HG03135 (cell line): Measurements from ENCODE around the gene EPHB4.
"Not testable (repeated sequence)": the region's sequence is repeated elsewhere in the genome, so short reads cannot be mapped to it uniquely, and the experiment has no call there.

Experiments
- ATAC-seq: cut with Tn5 transposase; IDR thresholded peaks from one replicate; pipeline ENCODE4 v1.9.1; 2021; ENCODE audit warnings: mild to moderate bottlenecking, moderate library complexity; ENCODE audit not compliant: unreplicated experiment

The EPHB4 gene

DNA sequence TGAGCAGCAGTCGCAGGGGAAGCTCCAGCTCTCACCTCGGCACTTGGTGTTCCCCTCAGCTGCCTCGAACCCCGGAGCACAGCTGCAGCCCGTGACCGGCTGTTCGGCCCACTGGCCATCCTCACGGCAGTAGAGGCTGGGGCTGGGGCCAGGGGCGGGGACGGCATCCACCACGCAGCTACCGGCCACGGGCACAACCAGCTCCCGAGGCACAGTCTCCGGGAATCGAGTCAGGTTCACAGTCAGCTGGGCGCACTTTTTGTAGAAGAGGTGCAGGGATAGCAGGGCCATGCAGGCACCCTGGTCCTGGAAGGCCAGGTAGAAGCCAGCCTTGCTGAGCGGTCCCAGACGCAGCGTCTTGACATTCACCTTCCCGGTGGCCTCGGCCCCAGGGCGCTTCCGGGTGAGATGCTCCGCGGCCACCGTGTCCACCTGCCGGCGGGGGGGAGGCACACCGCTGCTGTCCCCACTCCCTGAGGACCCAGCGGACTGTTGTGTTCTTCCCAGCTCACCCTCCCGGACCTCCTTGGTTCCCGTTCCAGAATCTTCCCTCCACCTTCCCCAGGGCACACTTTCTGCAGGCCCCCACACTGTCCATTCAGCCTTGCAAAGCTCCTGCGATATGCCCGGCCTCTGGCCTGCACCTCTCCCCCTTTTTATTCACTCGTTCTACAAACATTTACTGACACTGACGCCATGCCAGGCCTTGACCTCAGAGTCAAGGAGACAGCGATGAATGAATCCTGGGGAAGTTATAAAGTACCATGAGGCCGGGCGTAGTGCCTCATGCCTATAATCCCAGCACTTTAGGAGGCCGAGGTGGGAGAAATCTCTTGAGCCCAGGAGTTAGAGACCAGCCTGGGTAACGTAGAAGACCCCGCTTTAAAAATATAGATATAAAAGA, 4.8 kb downstream of the EPHB4 start:
- ATAC-seq: no peak

GRCh38 chr7:100819586-100819985, 7.7 kb downstream of the EPHB4 start:
- no peak for ATAC-seq

- ATAC-seq: no peak
These were observed 8.5 kb downstream of the EPHB4 start for GRCh38 chr7:100818825-100819224.

- ATAC-seq: no peak
These were observed 9.0 kb downstream of the EPHB4 start for GRCh38 chr7:100818366-100818765.

GRCh38 chr7:100817097-100817496, 10.2 kb downstream of the EPHB4 start:
- ATAC-seq: no peak

- ATAC-seq: not testable (repeated sequence)
These were observed 10.8 kb downstream of the EPHB4 start for GRCh38 chr7:100816515-100816914.

GRCh38 chr7:100812729-100813128, 14.6 kb downstream of the EPHB4 start:
- no peak for ATAC-seq

GRCh38 chr7:100811480-100811879, 15.8 kb downstream of the EPHB4 start:
- ATAC-seq: no peak

DNA sequence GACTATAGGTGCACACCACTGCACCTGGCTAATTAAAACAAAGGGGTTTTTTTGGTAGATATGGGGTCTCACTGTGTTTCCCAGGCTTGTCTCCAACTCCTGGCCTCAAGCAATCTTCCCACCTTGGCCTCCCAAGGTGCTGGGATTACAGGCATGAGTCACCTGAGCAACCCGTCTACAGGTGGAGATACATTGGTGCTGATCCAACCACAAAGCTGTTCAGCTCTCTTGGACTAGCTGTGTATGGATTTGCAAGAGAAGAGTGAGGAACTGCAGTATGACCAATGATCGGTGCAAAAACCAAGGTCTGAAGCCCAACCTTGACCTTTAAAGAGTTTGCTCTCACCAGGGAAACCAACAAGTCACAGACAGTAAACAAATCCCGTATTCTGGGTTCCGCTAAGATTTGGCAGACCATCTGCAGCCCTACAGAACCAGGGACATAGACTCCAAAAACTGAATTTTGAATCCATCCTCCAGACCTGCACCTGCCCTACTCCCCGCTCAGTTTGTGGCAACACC, 18.9 kb downstream of the EPHB4 start:
- ATAC-seq: no peak

GRCh38 chr7:100806883-100807282, 20.4 kb downstream of the EPHB4 start:
- not testable (repeated sequence) for ATAC-seq

DNA sequence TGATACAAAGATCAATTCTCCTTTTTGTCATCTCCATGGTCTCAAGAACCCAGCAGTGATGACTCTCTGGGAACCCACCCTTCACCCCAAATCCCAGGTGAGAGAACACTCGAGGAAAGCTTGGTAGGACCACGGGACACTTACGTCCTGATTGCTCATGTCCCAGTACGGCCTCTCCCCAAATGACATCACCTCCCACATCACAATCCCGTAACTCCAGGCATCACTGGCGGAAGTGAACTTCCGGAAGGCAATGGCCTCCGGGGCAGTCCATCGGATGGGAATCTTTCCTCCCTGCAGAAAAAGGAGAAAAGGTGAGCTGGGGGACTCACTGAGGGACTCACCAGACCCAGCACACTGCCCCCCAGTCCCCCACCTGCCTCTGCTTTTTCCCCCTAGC, 21.0 kb downstream of the EPHB4 start:
- ATAC-seq: no peak

DNA sequence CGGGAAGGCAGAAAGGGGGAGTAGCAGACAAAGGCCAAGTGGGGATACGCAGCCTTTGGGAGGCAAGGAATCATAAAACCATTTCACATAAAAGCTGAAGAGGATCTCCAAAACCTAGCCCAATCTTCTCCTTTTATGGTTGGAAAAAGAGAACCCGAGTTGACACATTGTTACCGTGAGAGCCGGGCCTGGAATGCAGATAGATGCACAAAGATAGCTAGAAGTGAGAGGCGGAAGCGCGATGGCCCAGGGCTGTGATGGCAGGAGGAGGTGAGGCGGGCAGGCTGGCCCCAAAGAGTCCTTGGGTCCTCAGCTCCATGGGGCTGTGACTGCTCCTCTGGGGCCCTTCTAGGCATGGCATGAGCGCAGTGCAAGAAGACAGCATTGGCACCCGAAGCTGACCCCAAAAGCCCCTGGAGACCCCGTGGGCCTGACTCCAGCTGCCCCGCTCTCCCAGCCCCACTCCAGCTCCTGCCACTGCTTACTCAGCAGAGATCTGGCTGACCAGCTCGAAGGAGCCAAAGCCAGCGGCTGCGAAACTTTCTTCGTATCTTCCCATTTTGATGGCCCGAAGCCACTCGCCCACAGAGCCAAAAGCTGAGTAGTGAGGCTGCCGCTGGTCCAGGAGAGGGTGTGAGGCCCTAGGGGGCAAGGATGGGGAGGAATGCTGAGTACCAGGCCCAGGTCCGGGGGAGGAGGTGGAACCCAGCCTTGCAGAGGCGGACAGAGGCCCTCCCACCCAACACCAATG, 22.5 kb downstream of the EPHB4 start:
- ATAC-seq: no peak

- ATAC-seq: peak; percentile 88
These were observed 23.7 kb downstream of the EPHB4 start for GRCh38 chr7:100803398-100804161.

DNA sequence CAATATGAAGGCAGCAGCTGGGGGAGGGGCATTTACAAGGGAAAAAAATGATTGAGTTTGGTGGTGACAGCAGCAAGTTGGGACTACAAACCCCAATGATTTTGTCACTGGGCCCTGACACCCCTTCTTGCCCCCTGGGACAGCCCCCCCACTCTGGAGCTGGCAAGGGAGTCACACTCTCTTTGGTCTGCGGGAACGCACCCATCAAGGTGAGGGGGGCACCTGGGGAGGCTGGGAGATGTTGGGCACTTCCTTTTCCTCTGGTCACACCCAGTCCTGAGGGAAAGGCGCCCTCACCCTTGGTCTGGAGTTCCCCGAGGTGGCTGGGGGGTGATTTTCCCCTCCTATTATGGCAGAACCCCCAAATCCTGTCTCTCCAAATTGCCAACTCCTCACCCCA, 24.4 kb downstream of the EPHB4 start:
- no peak for ATAC-seq

DNA sequence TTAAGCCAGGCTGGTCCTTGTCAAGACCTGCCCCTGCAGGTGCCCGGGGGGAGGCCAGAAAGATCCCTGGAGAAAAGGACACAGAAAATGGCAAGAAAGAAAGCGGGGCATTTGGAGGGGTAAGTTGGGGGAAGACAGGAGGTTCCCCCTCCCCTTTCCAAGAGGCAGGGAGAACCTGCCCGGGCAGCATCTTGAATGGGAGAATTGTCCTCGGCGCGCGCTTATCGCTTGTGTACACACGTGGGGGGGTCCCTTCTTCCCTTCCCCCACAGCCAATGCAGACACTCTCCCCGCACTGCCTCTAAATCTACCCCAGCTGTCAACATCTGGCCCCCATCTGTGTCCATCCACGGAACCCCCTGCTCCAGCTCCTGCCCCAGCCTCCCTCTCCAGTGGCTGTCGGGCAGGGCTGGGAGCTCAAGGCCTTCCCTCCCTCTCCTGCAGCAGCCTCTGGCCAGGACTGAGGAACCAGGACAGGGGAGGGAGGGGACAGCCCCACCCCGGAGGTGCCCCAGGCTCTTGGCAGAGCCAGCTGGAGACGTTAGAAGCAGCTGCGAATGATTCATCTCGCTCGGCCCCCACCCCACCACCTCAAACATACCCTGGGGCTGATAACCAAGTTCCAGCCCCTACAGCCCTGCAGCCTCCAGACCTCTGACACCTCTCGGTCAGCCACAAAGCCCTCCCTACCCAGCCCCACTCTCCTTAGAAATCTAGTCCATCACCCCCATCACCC, 25.3 kb downstream of the EPHB4 start:
- ATAC-seq: no peak

DNA sequence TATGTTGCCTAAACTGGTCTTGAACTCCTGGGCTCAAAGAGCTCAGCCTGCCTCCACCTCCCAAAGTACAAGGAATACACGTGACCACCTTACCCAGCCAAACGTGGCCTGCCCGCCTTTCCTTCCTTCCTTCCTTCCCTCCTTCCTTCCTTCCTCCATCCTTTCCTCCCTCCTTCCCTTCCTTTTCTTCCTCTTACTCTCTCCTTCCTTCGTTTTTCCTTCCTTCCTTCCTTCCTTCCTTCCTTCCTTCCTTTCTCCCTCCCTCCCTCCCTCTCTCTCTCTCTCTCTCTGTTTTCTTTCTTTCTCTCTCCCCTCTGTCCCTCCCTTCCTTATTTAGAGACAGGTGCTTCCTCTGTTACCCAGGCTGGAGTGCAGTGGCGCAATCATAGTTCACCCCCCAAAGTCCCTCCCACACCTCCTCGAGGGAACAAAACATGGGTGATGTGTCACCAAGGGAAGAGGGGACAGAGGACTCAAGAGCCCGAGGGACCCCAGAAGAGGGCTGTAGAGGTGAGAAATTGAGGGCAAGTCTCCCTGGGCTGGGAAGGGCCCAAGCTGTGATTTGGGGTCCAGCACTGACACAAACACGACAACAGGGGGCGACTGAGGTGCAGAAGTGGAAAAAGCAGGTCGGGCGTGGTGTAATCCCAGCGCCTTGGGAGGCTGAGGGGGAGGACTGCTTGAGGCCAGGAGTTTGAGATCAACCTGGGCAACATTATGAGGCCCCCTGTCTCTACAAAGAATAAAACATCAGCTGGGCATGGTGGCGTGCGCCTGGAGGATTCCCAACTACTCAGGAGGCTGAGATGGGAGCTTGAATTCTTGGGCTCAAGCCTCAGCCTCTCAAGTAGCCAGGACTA, 28.1 kb downstream of the EPHB4 start:
- ATAC-seq: no peak

DNA sequence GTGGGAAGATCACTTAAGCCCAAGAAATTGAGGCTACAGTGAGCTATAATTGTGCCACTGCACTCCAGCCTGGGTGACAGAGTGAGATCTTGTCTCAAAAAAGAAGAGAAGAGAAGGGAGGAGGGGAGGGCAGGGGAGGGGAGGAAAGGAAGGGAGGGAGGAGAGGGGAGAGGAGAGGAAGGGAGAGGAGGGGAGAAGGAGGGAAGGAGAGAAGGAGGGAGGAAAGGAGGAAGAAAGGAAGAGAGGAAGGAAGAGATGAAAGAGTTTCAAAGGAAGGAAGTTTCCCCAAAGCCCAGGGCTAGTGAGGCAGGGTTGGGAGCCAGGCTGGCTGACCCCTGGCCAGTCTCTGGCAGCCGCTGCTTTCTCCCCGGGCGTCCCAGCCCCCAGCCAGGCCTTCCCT, 32.6 kb downstream of the EPHB4 start:
- ATAC-seq: no peak

DNA sequence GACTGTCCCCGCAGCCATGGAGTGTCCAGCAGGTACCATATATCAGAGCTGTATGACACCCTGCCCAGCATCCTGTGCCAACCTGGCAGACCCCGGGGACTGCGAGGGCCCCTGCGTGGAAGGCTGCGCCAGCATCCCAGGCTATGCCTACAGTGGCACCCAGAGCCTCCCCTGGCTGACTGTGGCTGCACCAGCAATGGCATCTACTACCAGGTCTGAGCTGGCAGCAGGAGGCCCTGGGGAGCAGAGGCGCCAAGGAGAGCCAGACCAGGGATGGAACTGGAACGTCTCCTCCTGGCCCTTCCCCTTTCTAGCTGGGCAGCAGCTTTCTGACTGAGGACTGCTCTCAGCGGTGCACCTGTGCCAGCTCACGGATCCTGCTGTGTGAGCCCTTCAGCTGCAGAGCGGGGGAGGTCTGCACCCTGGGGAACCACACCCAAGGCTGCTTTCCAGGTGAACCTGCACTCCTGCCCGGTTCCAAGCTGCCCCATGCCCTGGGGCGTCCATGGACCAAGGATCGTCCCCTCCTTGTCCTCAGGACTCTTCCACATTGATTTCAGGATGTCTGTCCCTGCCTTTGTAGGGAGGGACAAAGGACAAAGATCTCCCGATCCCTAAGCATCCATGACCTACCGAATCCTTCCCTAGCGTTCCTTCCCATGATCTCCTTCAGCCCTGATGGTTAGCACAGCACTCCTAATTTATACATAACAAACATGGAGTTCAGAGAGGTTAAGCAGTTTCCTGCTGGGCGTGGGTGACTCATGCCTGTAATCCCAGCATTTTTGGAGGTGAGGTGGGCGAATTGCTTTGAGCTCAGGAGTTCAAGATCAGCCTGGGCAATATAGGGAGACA, 33.3 kb downstream of the EPHB4 start:
- ATAC-seq: no peak
